ENCODE results near the gene NPR2. TPM values are rescaled to one million over a fixed set of nuclear protein-coding genes. Genes with fewer than 3 reads are reported as not detected.

NPR2 gene
- total RNA-seq, 2 experiments from 2014 or later: 4.7 to 9.8 TPM

- no TSS peak for BruUV-seq (replicated peaks)
- peaks cover 39% of the 10 kb centered on the region for H3K4me1 ChIP-seq (ENCODE audit: insufficient read depth, low read length, poor library complexity, severe bottlenecking)
- no peak overlapping the region for H3K27ac ChIP-seq (ENCODE audit: low read depth, low read length, poor library complexity, severe bottlenecking)
- no peaks in the 10 kb centered on the region for H4K20me1 ChIP-seq (ENCODE audit: insufficient read depth, low read length)
- no peak overlapping the region for H2AFZ ChIP-seq (ENCODE audit: low read length)
- ChIA-PET POLR2A (interaction anchor here (0.6 to 1.5 kb wide), 4 partner anchors 10 to 226 kb away, joined by 3 to 4 read pairs (median 4); no protein-coding TSS in a partner anchor), CTCF (ENCODE audit: unreplicated experiment) (interaction anchor here (0.6 kb wide), 1 partner anchor 50 kb away, joined by 6 read pairs; no protein-coding TSS in a partner anchor)
- no peak for TF ChIP-seq EZH2phosphoT487 (IDR thresholded peaks at IDR 0.05; ENCODE audit: borderline replicate concordance, low read depth, low read length)
- no peak for TF ChIP-seq CTCF (conservative IDR thresholded peaks at IDR 0.05; ENCODE audit: low read length)
- no peaks in the 10 kb centered on the region for H3K9me2 ChIP-seq (ENCODE audit: insufficient read depth, low read length)
- peak overlapping the region; percentile 50; the same call in 1 of the 2 replicates for H3K4me2 ChIP-seq (ENCODE audit: low read length)
- no peak for DNase-seq (ENCODE audit: low spot score)
- no peak overlapping the region for H3K4me3 ChIP-seq (ENCODE audit: low read depth, low read length, poor library complexity, severe bottlenecking)
- no peaks in the 10 kb centered on the region for H3K79me2 ChIP-seq (ENCODE audit: insufficient read depth, low read depth, low read length)
- intact Hi-C loops (cut with micrococcal nuclease; ENCODE audit: unreplicated experiment): no loop called here
- no peaks in the 10 kb centered on the region for H3K9me3 ChIP-seq (ENCODE audit: low read length)
- no peaks in the 10 kb centered on the region for H3K36me3 ChIP-seq (ENCODE audit: insufficient read depth, low read length)
Observed at GRCh38 chr9:35845824-35846771, 54.7 kb downstream of the NPR2 start.

- ChIA-PET CTCF (ENCODE audit: unreplicated experiment) (interaction anchor here (1.3 kb wide), 1 partner anchor 35 kb away, joined by 4 read pairs; no protein-coding TSS in a partner anchor), POLR2A (interaction anchor here (0.6 kb wide), 1 partner anchor 129 kb away, joined by 3 read pairs; no protein-coding TSS in a partner anchor)
- Histone ChIP-seq H3K36me3 (ENCODE audit: insufficient read depth, low read length) (no peaks in the 10 kb centered on the region), H2AFZ (ENCODE audit: low read length) (peak overlapping the region; percentile 6; the same call in 1 of the 2 replicates), H3K9me3 (ENCODE audit: low read length) (no peaks in the 10 kb centered on the region), H3K9me2 (ENCODE audit: insufficient read depth, low read length) (no peaks in the 10 kb centered on the region), H3K79me2 (ENCODE audit: insufficient read depth, low read depth, low read length) (no peaks in the 10 kb centered on the region), H4K20me1 (ENCODE audit: insufficient read depth, low read length) (no peaks in the 10 kb centered on the region), H3K4me1 (ENCODE audit: insufficient read depth, low read length, poor library complexity, severe bottlenecking) (peaks cover 34% of the 10 kb centered on the region), H3K27ac (ENCODE audit: low read depth, low read length, poor library complexity, severe bottlenecking) (peak overlapping the region; percentile 34), H3K4me2 (ENCODE audit: low read length) (peak overlapping the region; percentile 54), H3K4me3 (ENCODE audit: low read depth, low read length, poor library complexity, severe bottlenecking) (no peak overlapping the region)
- TF ChIP-seq CTCF (conservative IDR thresholded peaks at IDR 0.05; ENCODE audit: low read length) (no peak), EZH2phosphoT487 (IDR thresholded peaks at IDR 0.05; ENCODE audit: borderline replicate concordance, low read depth, low read length) (no peak)
- intact Hi-C loops (cut with micrococcal nuclease; ENCODE audit: unreplicated experiment): no loop called here
- DNase-seq (ENCODE audit: low spot score): peak; percentile 62
- BruUV-seq (replicated peaks): no TSS peak
Observed at GRCh38 chr9:35847792-35848572, 56.6 kb downstream of the NPR2 start.
